ENCODE data around the gene MRAP2. TPM values are rescaled to one million over a fixed set of nuclear protein-coding genes. Genes with fewer than 3 reads are reported as not detected.

Gene MRAP2
- total RNA-seq, 1 donor from 2014 or later = not detected

DNA sequence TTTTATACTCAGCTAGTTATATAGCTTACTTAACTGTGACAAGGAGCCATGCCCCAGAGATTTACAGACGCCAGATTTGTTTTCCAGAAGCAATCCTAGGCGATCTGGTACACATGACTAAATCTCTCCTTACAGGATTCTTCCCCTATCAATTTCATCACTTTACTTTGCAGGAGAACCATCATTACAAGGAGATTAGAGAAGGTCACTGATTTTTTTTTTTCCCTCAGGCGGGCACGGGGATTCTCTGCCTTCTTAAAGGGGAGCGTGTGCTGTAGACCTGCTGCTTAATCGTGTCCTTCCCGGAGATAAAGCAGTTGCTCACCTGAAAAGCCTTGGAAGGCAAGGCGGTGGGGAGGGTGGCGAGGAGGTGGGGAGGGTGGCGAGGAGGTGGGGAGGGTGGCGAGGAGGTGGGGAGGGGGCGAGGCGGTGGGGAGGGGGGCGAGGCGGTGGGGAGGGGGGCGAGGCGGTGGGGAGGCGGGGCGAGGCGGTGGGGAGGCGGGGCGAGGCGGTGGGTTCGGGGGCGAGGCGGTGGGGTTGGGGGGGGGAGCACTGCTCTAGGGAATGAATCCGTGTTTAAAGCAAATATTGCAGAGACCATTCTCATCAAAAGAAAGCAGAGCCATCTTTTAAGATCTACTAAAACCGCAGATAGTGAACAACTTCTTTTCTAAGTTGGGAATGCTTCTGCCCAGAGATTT, 14.3 kb upstream of the MRAP2 start:
- no peaks in the 10 kb centered on the region for H3K36me3 Mint-ChIP-seq (ENCODE audit: low read depth)
- POLR2A ChIA-PET = no interaction called here
- DNase-seq (no peak), ATAC-seq (ENCODE audit: low read depth) (no peak)
- no peaks in the 10 kb centered on the region for H3K9me3 Mint-ChIP-seq
- peaks cover 8% of the 10 kb centered on the region for H3K27me3 Mint-ChIP-seq
- no peak overlapping the region for H3K4me3 Mint-ChIP-seq
- no peaks in the 10 kb centered on the region for H3K4me1 Mint-ChIP-seq
- CTCF ChIA-PET = no interaction called here
- no peak overlapping the region for H3K27ac Mint-ChIP-seq
- TF ChIP-seq, protein P1, sequence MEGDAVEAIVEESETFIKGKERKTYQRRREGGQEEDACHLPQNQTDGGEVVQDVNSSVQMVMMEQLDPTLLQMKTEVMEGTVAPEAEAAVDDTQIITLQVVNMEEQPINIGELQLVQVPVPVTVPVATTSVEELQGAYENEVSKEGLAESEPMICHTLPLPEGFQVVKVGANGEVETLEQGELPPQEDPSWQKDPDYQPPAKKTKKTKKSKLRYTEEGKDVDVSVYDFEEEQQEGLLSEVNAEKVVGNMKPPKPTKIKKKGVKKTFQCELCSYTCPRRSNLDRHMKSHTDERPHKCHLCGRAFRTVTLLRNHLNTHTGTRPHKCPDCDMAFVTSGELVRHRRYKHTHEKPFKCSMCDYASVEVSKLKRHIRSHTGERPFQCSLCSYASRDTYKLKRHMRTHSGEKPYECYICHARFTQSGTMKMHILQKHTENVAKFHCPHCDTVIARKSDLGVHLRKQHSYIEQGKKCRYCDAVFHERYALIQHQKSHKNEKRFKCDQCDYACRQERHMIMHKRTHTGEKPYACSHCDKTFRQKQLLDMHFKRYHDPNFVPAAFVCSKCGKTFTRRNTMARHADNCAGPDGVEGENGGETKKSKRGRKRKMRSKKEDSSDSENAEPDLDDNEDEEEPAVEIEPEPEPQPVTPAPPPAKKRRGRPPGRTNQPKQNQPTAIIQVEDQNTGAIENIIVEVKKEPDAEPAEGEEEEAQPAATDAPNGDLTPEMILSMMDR (IDR thresholded peaks at IDR 0.05) = no peak
- intact Hi-C loops (cut with micrococcal nuclease) = no loop called here

DNA sequence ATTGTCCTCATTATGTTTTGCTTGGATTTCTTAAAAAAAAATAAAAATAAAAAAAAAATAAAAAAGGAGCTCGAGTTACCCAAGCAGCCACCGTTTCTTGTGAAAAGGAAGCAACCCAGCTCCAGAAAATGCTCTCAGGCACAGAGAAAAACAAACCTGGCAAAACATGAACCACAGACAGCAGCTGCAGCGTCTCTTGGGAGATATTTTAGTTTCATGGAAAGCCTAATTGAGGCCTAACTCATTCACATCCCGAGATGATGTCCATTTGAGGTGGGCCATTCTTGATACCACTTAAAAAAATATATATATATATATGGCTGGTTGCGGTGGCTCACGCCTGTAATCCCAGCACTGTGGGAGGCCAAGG, 13.7 kb upstream of the MRAP2 start:
- intact Hi-C loops (cut with micrococcal nuclease) = no loop called here
- TF ChIP-seq, protein P1 (IDR thresholded peaks at IDR 0.05) = no peak
- no peak for DNase-seq
- no peaks in the 10 kb centered on the region for H3K9me3 Mint-ChIP-seq
- no peaks in the 10 kb centered on the region for H3K36me3 Mint-ChIP-seq (ENCODE audit: low read depth)
- peaks cover 8% of the 10 kb centered on the region for H3K27me3 Mint-ChIP-seq
- no peak for ATAC-seq (ENCODE audit: low read depth)
- H3K27ac Mint-ChIP-seq = no peak overlapping the region
- H3K4me1 Mint-ChIP-seq = no peaks in the 10 kb centered on the region
- H3K4me3 Mint-ChIP-seq = no peak overlapping the region
- POLR2A ChIA-PET = no interaction called here
- CTCF ChIA-PET = no interaction called here

DNA sequence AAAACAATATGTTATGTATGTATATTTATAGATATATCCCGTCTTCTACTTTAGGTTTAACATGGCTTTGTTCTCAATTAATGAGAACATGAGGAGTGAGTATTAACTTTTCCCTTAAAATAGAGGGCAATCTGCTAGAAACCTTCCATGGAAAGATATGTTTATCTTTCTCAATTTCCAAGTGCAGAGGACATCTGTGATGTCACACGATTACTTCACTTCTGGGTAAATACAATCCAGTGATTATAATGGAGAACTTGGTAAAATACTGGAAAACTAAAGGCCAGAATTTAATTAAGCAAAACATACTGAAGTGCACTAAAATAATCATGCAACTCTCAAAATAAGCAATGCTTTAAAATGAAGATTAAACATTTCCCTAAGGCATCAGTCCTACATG, 11.9 kb upstream of the MRAP2 start:
- intact Hi-C loops (cut with micrococcal nuclease) = no loop called here
- Mint-ChIP-seq H3K27me3 (peaks cover 8% of the 10 kb centered on the region), H3K27ac (no peak overlapping the region), H3K36me3 (ENCODE audit: low read depth) (no peaks in the 10 kb centered on the region), H3K4me3 (no peak overlapping the region), H3K9me3 (peaks cover 4% of the 10 kb centered on the region), H3K4me1 (no peaks in the 10 kb centered on the region)
- POLR2A ChIA-PET = no interaction called here
- ATAC-seq (ENCODE audit: low read depth) (no peak), DNase-seq (no peak)
- CTCF ChIA-PET = no interaction called here
- TF ChIP-seq, protein P1 (IDR thresholded peaks at IDR 0.05) = no peak

DNA sequence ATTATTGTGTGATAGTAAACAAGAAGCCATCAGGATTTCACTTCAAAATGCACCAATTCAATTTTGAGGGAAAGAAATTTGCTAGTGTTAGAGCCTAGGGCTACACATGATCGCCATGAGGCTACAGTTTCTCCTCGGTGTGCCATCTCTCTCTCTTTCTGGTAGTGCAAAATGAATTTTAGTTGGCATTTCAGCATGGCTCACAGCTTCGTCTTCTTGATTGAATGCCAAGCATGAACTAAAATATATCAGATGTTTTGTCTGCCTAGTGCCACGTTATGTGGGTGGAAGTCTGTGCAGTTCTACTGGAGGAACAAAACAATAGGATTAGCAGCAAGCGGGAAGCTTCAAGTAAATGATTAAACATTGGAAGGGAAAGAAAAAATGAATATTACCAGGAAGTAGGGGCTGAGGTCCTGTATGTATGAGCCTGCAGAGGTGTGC, 6.8 kb upstream of the MRAP2 start:
- Mint-ChIP-seq H3K4me1 (no peaks in the 10 kb centered on the region), H3K36me3 (ENCODE audit: low read depth) (no peaks in the 10 kb centered on the region), H3K9me3 (peaks cover 4% of the 10 kb centered on the region), H3K27me3 (peaks cover 8% of the 10 kb centered on the region), H3K4me3 (no peak overlapping the region), H3K27ac (no peak overlapping the region)
- ChIA-PET POLR2A (no interaction called here), CTCF (interaction anchor here (0.5 kb wide), 1 partner anchor 106 kb away, joined by 3 read pairs; no protein-coding TSS in a partner anchor)
- intact Hi-C loops (cut with micrococcal nuclease) = no loop called here
- TF ChIP-seq, protein P1 (IDR thresholded peaks at IDR 0.05) = no peak
- DNase-seq = no peak
- no peak for ATAC-seq (ENCODE audit: low read depth)

DNA sequence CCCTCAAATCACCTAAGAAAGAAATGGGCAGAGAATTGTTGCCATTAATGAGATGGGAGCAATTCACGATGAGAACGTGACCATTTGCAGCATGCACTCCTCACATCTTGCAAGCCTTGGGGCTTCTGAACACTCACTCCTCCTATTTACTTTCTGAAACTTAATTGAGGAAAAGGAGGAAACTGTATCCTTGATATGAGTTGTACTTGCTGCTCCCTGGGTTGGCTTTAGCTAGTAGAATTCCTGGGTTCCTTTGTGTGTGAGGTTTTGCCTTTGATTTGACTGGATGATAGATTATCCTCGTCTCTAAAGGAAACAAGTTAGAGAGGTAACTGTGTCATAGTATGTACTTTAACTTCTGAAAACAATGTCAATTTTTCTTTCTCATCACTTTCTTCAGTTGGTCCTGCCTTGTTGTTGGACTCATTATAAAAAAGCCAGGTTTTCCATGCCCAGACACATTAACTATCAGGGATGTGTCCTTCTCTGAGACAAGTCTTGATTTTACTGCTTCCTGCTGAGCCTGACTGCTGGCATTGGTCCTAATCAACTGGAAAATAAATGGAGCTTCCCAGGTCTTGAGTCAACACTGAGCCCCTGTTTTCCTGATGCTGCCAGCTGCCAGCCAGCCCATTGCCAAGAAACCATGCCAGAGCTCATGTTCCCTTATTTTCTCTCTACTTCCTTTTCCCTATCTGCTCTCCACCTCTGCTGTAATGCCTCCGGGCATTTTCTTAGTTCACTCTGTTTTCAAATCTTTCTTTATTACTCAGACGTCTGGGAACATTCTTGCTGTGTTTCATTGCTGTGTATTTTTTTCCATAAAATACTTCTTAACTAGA, 6.0 kb upstream of the MRAP2 start:
- Mint-ChIP-seq H3K36me3 (ENCODE audit: low read depth) (no peaks in the 10 kb centered on the region), H3K27ac (no peak overlapping the region), H3K9me3 (peaks cover 4% of the 10 kb centered on the region), H3K4me1 (no peaks in the 10 kb centered on the region), H3K27me3 (peaks cover 11% of the 10 kb centered on the region), H3K4me3 (no peak overlapping the region)
- ATAC-seq (ENCODE audit: low read depth) = no peak
- ChIA-PET POLR2A (no interaction called here), CTCF (no interaction called here)
- intact Hi-C loops (cut with micrococcal nuclease) = no loop called here
- TF ChIP-seq, protein P1 (IDR thresholded peaks at IDR 0.05) = no peak
- DNase-seq = no peak

Data from activated B cell treated with CpG ODN at 0.5 μM for 24 hours (primary cell).